T-helper 2 cell treated with Interferon-gamma antibody and Interleukin-4, amounts not matched to agents 100 ng/mL and 5 ng/mL, for 36 hours (primary cell): Measurements from ENCODE around the gene POLR2M. TPM values are rescaled to one million over a fixed set of nuclear protein-coding genes. Genes with fewer than 3 reads are reported as not detected.

Experiments
- intact Hi-C: fragments of 100-400 bp; cut with micrococcal nuclease; formaldehyde crosslinking; loops from one replicate; pipeline ENCODE4 v1.15.1; 2023
- total RNA-seq: library from RNA; stranded (reverse); gene quantifications from 2 replicates; pipeline ENCODE4 v1.2.3, GENCODE V29; 2022

The POLR2M gene
- total RNA-seq, 1 donor from 2014 or later, result 53.6 TPM

GRCh38 chr15:57736591-57736990 lies 30.1 kb downstream of the POLR2M start:
- intact Hi-C loops, result no loop called here

- intact Hi-C loops, result no loop called here
Observed at GRCh38 chr15:57738734-57739237, 32.3 kb downstream of the POLR2M start.

- intact Hi-C loops, result no loop called here
Observed at GRCh38 chr15:57740048-57740447, 33.5 kb downstream of the POLR2M start.

GRCh38 chr15:57741089-57741488 lies 34.6 kb downstream of the POLR2M start:
- intact Hi-C loops, result no loop called here

- intact Hi-C loops, result no loop called here
Observed at GRCh38 chr15:57743424-57743823, 36.9 kb downstream of the POLR2M start.

GRCh38 chr15:57746786-57747185 lies 40.3 kb downstream of the POLR2M start:
- intact Hi-C loops, result no loop called here

- intact Hi-C loops, result no loop called here
Observed at GRCh38 chr15:57747206-57747896, 40.8 kb downstream of the POLR2M start.

- intact Hi-C loops, result loop anchor here (1.0 kb wide), 1 partner anchor 110 kb away; no protein-coding TSS in a partner anchor
Observed at GRCh38 chr15:57751177-57751800, 44.8 kb downstream of the POLR2M start.

GRCh38 chr15:57752436-57752835 lies 45.9 kb downstream of the POLR2M start:
- intact Hi-C loops, result no loop called here

- intact Hi-C loops, result no loop called here
Observed at GRCh38 chr15:57752840-57753239, 46.3 kb downstream of the POLR2M start.

- intact Hi-C loops, result no loop called here
Observed at GRCh38 chr15:57756466-57756865, 50.0 kb downstream of the POLR2M start.

- intact Hi-C loops, result no loop called here
Observed at GRCh38 chr15:57758560-57758959, 52.0 kb downstream of the POLR2M start.

- intact Hi-C loops, result no loop called here
Observed at GRCh38 chr15:57761562-57761961, 55.0 kb downstream of the POLR2M start.

GRCh38 chr15:57762302-57762701 lies 55.8 kb downstream of the POLR2M start:
- intact Hi-C loops, result no loop called here

- intact Hi-C loops, result no loop called here
Observed at GRCh38 chr15:57763176-57763964, 56.9 kb downstream of the POLR2M start.

Other genes starting within 250 kb of the POLR2M start
- 0.14 and 0.27 TPM in 2 replicates for gene MYZAP, start 114.8 kb upstream of the POLR2M start, total RNA-seq